Activated CD4-positive, alpha-beta T cell treated with anti-CD3 and anti-CD28 coated beads, Interleukin-2, amount 50 U/mL, for 16 hours (primary cell): ENCODE results near the gene DYNC1I2.

Experiments used
- DNase-seq: peaks from one replicate; pipeline ENCODE4 v3.0.0-alpha.2; 2020

The DYNC1I2 gene

DNA sequence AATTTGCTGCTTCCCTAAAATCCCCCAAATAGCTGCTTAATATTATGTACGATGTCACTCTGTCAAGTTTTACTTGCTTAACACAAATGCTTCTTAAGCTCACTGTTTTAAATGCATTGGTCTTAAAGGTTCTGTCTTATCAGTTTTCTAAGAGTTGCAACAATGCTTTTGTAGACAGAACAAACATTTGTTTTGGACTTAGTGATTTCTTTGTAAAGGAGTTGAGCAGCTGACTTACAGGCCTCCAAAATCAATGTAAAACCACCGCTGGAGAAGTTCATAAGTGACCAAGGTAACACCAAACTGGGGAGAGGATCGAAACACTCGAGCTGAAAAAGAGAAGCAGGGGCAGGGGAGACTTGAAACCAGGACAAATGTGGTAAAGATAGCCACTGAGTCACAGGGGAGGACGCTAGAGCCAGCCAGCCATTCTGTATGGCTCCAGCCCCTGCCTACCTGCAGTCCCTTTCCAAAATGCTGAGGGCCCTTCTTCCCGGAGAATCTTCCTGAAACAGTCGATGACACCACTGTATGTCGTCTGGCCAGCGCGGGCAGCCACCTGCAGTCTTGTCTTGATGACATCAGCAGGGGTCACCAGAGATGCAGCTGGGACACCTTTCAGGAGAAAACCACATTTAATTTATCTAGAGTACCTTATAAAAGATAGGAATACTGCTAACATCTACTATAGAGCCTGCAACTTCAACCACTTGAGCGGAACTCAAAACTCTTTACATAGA is 100.2 kb downstream of the DYNC1I2 start:
- DNase-seq: no peak

DNA sequence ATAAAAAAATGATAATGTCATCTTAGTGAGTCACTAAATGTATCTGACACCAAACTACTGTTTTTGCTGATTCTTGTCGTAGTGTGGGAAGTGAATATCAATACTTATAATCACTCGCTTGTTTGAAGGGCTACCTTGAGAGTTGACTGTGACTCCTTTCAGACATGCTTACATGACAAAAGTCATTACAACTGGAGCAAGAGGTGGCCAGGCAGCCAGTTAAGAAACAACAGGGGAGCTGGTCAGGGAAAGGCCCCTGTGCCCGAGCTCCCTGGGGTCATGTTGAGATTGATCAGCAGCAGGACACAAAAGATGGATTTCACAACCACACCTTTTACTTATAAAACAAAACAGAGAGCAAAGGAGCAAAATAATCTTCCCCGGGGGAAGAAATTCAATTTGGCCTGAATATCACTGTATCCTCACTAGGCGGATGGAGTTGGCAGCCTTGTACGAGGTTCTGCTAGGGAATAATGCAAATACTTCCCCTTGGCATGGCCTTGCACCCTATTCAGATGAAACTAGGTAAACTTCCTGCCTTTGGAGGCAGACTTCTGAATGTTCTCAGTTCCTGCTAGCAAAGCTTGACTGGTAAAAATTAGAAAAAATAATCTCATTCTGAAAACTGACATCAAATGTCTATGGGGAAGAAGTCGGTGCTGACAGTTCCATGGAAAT is 101.2 kb downstream of the DYNC1I2 start:
- no peak for DNase-seq

GRCh38 chr2:171789956-171790355 is 102.7 kb downstream of the DYNC1I2 start:
- DNase-seq: no peak

GRCh38 chr2:171791361-171791760 is 104.1 kb downstream of the DYNC1I2 start:
- no peak for DNase-seq

GRCh38 chr2:171792157-171792556 is 104.9 kb downstream of the DYNC1I2 start:
- no peak for DNase-seq

GRCh38 chr2:171792886-171793580 is 105.8 kb downstream of the DYNC1I2 start:
- DNase-seq: no peak

- no peak for DNase-seq
Observed at GRCh38 chr2:171793691-171794678, 106.7 kb downstream of the DYNC1I2 start.

DNA sequence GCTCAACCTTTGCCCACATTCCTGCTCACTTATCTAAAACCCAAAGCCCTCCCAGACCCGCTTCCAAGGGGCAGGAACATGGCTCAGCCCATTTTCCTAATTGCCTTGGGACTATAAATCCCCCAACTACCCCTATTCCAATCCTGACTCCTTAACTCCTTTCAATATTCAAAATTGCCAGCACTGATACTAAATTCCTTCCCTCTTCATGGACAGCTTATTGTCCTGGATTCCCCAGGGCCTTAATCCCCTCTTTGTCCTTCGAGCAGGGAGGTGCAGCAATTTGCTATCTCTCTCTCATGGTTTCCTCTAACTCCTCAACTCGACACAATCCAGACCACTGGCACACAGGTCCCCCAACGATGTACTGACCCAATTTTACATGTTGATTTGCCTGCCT is 107.6 kb downstream of the DYNC1I2 start:
- DNase-seq: no peak
